GM19455 (cell line): ENCODE measurements around the gene KCNK2.

Experiments used
- ATAC-seq: cut with Tn5 transposase; IDR thresholded peaks from one replicate; pipeline ENCODE4 v1.9.1; 2021; ENCODE audit not compliant: unreplicated experiment

Gene KCNK2

DNA sequence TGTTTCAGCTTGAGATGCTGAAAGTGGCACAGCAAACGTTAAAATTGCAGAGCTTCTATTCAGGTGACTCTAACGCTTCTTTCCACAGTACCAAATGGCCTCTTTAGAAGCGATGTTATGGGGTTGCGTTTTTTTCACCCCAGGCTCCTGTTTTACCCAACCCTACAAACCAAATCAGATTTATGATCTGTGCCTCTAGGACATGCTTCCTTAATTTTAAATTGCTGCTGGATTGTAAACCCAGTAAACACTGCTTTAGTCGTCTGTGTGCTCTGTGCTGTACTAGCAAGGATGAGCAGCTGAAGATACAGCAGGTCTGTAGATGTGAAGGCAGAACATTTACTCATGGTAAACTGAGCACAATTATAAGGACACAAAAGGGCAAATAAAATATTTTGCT, 13.0 kb downstream of the KCNK2 start:
- ATAC-seq, result no peak

DNA sequence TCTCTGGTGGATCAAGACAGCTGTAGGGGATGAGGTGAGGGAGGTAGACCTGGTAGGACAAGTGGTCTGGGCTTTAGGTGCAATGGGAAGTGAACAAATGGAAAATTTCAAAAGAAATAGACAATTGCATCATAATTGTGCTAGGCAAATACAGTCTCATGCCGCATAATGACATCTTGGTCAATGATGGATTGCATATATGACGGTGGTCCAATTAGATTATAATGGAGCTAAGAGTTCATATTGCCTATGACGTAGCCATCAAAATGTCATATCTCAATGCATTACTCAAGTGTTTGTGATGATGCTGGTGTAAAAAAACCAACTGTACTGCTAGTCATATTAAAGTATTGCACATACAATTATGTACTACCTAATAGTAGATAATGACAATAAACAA, 19.0 kb downstream of the KCNK2 start:
- ATAC-seq, result no peak

DNA sequence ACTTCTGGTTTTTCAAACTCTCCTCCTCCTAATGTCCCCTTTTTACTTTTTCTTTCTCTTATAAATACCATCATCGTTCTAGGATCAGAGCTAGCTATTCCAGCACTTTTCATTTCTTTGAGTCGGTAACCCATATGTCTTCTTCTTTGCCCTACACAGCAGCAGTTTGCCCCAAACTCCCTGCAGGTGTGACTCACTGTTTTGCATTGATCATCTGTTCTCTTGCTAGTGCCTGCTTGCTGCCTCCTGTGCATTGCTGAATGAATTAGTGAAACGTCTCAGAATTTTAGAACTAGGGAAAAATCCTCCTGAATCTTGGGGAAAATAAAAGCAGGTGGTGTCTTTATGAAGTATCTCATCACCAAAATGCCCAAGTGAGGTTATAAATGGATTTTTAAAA, 21.7 kb downstream of the KCNK2 start:
- no peak for ATAC-seq

DNA sequence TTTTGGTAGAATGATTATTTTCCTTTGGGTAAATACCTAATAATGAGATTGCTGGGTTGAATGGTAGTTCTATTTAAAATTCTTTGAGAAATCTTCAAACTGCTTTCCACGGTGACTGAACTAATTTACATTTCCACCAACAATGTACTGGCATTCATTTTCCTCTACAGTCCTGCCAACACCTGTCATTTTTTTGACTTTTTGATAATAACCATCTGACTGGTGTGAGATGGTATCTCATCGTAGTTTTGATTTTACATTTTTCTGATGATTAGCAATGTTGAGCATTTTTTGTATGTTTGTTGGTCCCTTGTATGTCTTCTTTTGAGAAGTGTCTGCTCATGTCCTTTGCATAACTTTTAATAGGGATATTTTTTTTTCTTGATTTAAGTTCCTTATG, 23.5 kb downstream of the KCNK2 start:
- ATAC-seq, result no peak

DNA sequence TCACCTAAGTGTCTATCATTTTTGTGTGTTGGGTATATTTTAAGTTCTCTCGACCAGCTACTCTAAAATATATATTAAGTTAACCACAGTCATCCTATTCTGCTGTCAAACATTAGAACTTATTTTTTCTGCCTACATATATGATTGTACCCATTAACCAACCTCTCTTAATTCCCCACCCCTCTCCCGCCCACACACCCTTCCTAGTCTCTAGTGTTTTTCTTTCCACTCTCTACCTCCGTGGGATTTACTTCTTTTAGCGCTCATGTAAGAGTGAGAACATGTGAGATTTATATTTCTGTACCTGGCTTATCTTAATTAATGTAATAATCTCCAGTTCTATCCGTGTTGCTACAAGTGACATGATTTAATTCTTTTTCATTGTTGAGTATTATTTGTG, 26.6 kb downstream of the KCNK2 start:
- ATAC-seq, result no peak

DNA sequence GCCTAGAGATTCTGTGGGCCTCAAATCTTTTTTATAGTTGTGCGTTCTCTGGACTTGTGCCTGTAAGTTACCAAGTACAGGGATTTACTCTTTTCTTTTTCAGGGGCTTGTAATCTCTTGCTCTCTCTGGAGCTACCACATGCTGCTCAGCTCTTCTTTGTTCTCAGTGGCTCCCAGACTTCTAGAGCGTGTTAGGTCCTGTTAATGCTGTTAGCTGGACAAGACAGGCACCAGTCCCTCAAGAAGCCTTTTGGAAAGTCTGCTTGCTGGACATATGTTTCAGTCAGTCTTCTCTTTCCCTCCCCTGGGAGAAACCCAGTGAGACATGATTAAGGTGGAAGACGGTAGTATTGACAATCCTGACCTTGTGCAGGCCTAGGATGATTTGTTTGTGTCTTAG, 29.4 kb downstream of the KCNK2 start:
- ATAC-seq, result no peak

DNA sequence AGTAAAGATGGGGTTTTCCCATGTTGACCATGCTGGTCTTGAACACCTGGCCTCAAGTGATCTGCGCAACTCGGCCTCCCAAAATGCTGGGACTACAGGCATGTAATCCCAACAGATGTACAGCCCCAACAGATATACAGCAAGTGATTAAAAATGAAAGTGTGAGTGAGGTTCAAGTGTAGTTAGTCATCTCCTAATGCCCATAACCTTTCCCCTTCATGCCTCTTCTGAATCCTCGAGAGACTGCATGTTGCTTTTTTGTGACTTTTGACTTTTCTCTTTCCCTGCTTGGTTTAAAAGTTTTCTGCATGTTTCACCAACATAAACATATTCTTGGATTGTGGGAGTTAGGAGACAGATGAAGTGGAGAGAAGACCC, 31.2 kb downstream of the KCNK2 start:
- ATAC-seq, result no peak

DNA sequence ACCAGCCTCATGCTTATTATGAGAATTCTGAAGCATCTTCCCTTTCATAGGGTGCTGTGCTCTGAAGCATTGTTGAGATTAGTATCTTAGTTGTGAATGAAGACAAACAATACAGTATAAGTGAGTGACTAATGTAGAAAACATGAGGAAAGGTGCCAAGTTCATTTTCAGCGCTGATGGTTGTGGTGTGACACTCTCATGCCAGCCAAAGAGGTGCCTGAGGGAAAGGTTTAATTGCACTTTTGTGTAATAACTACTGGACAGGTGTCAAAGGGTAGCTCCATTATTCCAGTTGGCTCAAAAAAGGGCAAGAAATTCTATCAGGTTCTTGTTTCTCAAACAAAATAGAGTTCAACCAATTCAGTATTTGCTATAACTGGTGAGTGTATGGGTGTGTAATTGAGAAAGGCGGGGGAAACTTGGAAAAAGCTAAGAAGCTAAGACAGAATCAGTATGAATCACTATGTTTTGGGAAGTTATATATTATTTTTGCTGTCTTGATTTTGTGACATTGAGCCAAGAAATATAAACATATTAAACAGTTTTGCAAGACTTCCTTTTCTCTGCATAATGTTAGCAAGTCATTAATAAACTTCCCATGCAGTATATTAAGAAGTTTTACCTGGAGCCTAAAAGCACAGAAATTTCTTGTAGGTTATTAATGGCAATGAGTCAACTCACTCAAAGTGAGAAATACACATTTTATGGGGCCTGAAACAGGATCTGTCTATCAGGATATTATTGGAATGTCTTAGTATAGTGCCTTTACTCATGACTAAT, 31.8 kb downstream of the KCNK2 start:
- no peak for ATAC-seq

DNA sequence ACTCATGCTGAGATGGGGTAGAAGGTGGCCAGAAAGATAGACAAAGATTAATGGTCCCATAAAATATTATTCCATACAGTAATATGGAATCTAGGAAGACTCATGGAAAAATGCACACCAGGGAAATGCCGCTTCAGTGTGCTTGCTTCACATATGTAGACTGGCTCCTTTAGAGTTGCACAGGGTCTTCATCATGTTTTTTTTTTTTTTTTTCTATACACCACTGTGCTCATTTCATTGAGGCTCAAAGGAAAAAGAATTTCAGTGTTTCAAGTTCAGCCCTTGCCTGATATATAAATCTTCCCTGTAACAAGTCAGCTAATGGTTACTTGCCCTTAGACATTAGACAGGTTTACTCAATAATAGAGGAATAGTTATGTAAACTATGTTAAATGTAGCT, 33.2 kb downstream of the KCNK2 start:
- no peak for ATAC-seq

DNA sequence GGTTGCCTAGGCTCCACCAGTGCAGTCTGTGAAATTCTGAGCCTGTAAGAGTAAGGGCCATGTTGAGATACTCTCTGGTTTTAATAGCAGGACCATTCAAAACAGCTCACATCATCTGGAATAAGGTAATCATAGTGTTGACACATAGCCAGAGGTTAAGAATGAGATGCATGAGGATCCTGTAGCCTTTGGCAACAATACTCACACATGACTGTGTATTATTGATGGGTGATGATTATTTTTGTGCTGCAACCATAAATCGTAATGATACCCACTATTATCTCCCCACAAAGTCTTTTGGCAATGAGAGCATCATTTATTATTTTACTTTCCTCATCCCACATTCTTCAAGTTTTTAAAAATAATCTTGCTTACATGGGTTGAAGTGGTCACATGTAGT, 35.5 kb downstream of the KCNK2 start:
- no peak for ATAC-seq

DNA sequence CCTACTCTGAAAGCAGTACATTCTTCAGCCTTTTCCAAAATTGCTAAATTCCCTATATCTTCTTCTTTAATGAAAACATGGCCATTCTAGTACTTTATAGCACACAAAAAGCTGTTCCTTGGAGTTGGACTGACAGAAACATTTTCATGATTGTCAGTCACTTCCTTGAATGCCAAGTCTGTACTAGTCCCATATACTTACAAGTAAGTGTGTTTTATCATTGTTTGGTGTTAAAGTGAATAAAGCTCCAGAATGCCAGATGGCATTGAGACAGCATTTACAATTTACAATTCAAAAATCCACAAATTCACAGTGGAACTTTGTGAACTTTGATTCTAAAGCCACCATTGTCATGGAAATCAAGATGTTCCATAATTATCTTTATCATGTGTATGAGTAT, 36.5 kb downstream of the KCNK2 start:
- no peak for ATAC-seq

DNA sequence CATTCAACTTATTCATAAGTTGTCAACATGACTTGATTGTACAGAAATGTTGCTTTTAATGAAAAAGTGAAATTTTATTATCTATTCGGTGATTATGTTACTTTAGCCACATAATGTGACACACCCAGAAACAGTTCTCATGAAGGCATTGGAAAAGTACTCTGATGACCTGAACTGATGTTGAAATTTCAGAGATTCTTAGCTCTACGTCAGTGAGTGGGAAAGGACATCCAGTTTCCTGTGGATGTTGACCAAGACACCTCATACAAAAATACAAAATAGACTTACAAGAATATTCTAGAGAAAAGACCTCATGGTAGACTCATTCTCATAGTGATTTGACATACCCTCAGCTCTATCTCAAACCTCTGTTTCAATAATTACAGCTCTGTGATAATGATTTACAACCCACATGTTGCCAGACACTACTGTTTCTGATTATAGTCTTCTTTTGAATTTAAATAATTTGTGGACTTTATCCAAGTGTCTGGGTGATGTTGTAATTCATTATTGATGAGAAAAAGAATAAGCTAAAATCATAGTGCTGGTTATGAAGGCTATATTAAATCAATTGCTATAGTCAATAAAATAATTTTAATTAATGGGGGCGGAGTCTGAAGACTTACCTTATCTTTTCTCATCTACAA, 37.3 kb downstream of the KCNK2 start:
- no peak for ATAC-seq

DNA sequence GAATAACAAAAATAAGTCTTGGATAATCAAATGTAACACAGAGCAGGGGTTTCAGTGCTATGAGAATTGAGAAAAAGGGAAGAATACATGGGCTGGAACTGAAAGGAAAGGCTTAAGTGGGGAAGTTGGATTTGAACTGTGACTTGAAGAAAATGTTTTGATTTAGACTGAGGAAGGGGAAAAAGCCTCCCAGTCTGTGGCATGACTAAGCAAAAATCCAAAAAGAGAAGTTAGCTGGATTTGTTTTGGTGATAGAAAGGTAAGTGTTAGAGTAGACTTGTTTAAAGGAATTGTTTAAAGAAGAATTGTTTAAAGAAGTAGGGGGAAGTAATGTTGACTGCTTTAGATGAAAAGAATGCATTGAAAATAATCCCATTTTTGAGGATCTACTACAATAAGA, 46.0 kb downstream of the KCNK2 start:
- no peak for ATAC-seq

DNA sequence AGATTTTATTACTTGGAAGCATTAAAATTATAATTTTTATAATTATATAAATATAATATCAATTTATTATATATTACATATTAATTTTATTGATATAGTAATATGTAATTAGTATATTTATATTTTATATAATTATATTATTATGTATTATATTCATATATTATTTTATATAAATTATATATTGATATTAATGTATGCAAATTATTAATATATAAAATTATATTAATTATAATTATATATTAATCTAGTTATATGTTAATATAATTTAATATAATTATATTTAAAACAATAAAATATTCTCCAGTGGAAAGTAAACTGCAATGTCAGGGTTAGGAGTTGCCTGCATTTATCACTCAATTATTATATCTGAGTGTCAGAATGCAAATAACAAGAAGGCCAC, 48.8 kb downstream of the KCNK2 start:
- no peak for ATAC-seq

DNA sequence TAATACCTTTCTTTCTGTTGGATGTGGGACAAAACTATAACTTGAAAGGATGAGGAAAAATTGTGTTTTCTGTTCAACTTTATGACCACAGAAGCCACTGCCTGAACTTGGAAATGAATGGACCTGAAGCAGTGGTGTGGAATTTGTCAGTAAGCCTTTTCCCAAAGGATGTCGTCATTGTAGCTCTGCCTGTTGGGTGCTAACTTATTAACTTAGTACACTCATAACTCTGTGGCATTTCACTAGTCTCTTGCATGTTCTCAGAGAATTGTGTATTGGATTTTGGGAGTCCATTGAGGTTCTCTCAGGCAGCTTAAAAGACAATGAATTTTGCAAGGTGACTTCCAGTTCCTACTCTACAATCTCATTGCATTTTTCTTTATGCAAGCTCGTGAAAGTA, 49.6 kb downstream of the KCNK2 start:
- no peak for ATAC-seq

DNA sequence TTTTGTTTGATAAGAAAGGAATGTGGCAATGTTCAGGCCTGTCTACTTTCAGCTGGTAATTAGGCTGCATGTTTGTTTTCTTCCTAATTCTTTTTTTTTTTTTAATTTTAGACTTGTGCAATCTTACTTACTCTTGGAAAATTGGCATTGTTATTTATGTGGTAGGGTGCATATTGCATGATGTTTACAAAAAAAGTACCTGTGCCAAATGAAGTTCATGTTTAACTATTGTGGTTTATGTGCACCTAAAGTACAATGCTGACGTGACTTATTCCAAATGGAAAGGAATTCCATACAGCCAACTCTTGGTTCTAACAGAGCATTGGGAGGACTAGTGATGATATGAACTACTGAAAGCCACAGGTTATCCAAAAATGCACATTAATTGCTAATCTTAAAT, 51.0 kb downstream of the KCNK2 start:
- no peak for ATAC-seq

DNA sequence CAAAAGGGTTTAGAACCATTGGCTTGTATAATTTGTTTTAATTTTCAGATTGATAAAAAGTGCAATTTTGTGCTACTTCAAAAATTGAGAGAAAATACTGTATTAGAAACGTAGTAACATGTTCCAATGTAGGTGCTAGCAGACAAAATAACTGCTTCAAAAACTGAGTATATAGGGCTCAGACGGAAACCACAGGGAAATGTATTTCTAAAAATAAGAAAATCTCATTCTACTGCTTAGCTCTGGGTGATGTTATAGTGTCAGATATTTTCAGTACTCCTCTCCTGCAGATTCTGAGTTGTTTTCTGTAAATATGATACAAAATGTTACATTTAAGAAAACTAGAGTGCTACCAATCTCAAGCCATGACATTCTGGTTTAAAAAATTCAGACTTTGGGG, 55.4 kb downstream of the KCNK2 start:
- no peak for ATAC-seq

DNA sequence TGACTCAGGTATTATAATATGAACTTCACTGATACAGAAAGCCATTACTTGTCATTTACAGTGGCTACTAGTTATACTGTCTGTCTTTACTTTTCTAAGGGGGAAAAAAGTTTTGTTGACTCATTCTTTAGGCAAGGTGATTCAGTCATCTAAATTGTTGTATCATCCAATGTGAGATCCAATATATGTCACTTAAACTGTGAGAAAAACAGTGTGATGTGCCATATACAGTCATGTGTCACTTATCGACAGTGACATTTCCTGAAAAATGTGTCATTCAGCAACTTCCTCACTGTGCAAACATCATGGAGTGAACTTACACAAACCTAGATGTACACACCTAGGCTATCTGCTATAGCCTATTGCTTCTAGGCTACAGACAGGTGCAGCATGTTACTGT, 57.6 kb downstream of the KCNK2 start:
- ATAC-seq, result no peak

DNA sequence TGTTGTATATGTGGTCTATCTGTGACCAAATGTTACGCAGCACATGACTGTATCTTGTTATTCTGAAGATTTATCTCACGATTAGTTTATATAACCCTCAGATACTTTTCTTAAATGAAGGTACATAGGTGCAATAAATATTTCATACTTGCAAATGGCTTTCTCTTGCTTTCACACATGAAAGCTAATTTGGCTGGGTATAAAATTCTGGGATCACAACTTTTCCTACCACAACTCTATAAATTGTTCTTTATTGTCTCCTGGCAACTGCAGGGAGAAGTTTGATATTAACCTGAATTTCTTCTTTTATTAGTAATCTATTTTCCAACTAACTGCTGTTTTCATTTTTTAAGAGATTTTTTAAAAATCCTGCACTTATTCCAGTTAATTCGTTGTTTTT, 58.9 kb downstream of the KCNK2 start:
- ATAC-seq, result no peak

DNA sequence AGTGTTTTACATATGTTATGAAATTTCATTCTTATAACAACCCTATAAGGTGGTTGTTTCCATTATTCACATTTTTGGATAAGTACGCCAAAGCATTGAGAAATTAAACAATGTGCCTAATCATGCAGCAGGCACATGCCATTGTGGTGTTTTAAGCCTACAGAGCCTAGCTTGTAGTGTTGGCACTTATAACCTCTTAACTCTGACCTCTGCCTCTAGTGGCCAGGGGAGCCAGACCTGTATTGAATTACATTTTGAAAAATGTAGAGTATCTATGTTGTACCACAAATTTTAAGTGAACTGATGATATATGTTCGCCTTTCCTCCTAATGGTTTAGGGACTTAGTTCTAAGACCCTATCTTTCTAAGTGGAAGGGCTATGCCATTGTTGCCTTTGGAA, 61.0 kb downstream of the KCNK2 start:
- ATAC-seq, result no peak

DNA sequence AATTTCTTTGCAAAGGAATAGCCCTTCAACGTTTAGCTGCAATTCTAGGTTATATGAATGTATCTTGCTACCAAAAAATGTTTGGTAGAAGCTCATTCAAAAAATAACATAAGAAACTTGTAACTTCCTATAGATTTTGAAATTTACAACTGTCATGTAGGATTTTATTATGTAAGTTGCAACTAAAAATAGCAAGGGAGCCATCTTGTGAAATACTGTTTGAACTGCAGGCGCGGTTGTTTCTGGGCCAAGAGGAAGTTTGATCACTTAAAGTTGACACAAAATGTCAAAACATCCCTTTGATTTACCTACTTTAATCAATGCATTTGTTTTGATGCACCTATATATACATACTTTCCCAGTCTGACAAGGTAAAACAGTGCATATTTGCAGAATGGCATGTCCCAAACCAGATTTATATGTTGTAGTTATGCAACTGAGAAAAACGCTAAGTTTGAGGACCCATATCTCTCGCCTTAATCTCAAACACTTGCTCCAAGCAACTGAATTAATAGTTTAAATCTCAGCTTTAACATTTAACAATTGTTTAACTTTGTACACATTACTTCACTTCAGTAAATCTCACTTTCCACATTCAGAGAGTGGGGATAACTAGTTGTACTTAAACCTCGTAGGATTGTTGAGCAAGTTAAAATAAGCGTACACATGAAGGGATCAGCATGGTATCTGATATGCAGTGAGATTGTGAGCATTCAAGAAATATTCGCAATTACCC, 63.9 kb downstream of the KCNK2 start:
- ATAC-seq, result no peak

DNA sequence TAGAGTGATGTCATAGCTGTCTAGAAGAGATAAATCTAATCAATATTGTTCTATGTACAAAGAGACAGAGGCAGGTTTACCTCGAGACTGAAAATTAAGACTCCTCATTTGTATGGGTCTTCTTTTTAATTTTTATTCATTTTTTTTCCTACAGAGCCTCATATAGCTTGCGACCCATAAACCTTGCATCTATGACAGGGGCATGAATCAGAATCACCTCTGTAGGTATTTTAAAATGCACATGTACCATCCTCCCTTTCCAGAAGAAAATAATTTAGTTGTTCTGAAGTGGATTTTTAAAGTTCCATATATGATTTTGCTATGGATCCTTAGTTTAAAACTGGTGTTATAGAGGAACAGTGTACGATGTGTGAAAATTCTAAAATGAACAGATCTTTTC, 64.5 kb downstream of the KCNK2 start:
- no peak for ATAC-seq
